Ishikawa (cell line): ENCODE results near the gene UPF2.

ENCODE experiments used
- CEBPB ChIP-seq: IDR thresholded peaks from 2 replicates; pipeline ENCODE4 v1.6.1; 2012
- CREB1 ChIP-seq: IDR thresholded peaks from 2 replicates; pipeline ENCODE4 v1.6.1; 2012; ENCODE audit warnings: low read depth
- EGR1 ChIP-seq: IDR thresholded peaks from 2 replicates; pipeline ENCODE4 v1.6.1; 2012
- EP300 ChIP-seq: IDR thresholded peaks from 2 replicates; pipeline ENCODE4 v1.6.1; 2012; ENCODE audit warnings: borderline replicate concordance
- FOXM1 ChIP-seq: IDR thresholded peaks from 2 replicates; pipeline ENCODE4 v1.6.1; 2012; ENCODE audit warnings: low read depth, borderline replicate concordance
- MAX ChIP-seq: IDR thresholded peaks from 2 replicates; pipeline ENCODE4 v1.6.1; 2012
- NFIC ChIP-seq: IDR thresholded peaks from 2 replicates; pipeline ENCODE4 v1.6.1; 2012
- RAD21 ChIP-seq: IDR thresholded peaks from 2 replicates; pipeline ENCODE4 v1.6.1; 2012; ENCODE audit warnings: low read depth
- TAF1 ChIP-seq: IDR thresholded peaks from 2 replicates; pipeline ENCODE4 v1.6.1; 2012; ENCODE audit warnings: low read depth, mild to moderate bottlenecking
- TCF12 ChIP-seq: IDR thresholded peaks from 2 replicates; pipeline ENCODE4 v1.6.1; 2012; ENCODE audit warnings: low read depth
- TEAD4 ChIP-seq: IDR thresholded peaks from 2 replicates; pipeline ENCODE4 v1.6.1; 2012
- USF1 ChIP-seq: IDR thresholded peaks from 2 replicates; pipeline ENCODE4 v1.6.1; 2012
- YY1 ChIP-seq: IDR thresholded peaks from 2 replicates; pipeline ENCODE4 v1.6.1; 2012; ENCODE audit warnings: low read depth
- ZBTB7A ChIP-seq: IDR thresholded peaks from 2 replicates; pipeline ENCODE4 v1.6.1; 2012; ENCODE audit warnings: low read depth
- TF ChIP-seq, protein P1 (sequence below): IDR thresholded peaks from 2 replicates; pipeline ENCODE4 v1.6.1; 2012; ENCODE audit warnings: low read depth, mild to moderate bottlenecking

The UPF2 gene

DNA sequence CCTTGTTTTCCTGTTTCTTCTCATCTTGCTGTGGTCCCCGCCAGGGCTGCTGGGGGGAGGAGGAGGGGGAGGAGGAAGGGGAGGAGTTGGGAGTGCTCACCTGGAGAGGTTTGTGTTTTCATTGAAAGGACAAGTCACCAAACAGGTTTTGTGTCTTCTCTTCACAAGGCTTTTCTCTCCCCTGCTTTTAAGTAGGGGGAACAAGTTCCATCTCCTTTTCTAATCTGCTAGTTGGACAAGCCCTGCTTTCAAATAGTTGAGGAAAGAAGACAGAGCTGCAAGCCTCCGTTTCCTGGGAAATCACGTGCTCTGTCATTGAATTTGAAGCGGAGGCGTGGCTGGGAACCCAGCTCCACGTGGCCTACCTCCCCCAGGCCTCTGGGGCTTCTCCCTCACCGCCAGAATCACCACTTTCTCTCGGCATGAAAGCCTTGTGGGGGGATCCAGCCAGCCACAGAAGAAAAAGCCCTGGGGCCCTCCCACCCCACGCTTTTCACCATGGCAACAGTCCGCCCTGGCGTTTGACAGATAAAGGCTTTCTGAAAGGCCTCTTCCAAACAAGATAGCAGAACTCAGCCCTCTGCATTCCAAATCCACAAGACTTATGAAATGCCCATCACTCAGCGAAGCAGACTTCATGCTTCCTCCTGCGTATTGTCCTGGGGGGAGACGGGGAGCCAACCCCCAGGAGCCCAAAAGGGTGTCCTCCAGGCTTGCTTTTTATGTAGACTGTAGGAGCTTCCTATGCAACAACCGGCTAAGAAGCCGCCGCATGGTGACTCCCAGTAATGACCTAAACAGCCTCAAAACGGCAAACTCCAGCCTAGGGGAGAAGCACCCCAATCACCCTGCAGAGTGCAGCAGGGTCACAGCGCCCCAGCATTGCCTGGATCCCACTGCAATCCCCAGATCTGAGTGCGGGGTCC is 167.8 kb downstream of the UPF2 start:
- no peak for TF ChIP-seq TAF1
- TF ChIP-seq MAX, result peak; percentile 97
- TF ChIP-seq YY1, result no peak
- 0 out of 2 replicates have a peak, but pooled peaks have one; percentile 34 for TF ChIP-seq EGR1
- peak; percentile 10; the same call in 1 of the 2 replicates for TF ChIP-seq EP300
- TF ChIP-seq USF1, result peak; percentile 93
- peak; percentile 52; the same call in 1 of the 2 replicates for TF ChIP-seq TCF12

DNA sequence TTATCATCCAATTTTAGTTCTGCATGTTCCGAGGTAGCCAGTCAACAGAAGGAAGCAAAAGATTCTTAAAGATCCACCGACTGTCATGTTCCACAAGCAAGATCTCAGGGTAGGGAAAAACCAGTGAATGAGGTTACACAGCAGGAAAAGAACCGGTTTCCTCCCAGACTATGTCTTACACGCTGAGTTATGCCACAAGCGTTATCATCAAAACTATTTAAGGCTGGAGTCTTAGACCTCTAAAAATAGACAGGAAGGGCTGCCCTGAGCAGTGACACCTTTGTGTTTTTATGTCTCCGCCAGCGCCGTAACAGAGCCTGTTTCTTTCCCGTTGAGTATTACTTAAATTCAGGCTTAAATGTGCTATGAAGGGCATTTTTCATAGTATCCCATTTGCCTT is 171.1 kb downstream of the UPF2 start:
- TF ChIP-seq TCF12 (no peak), MAX (no peak), RAD21 (no peak), CREB1 (no peak), CEBPB (no peak), YY1 (no peak), EP300 (no peak), ZBTB7A (no peak), EGR1 (no peak), FOXM1 (no peak), NFIC (no peak), USF1 (no peak), TAF1 (no peak), TEAD4 (no peak)
- TF ChIP-seq, protein P1, sequence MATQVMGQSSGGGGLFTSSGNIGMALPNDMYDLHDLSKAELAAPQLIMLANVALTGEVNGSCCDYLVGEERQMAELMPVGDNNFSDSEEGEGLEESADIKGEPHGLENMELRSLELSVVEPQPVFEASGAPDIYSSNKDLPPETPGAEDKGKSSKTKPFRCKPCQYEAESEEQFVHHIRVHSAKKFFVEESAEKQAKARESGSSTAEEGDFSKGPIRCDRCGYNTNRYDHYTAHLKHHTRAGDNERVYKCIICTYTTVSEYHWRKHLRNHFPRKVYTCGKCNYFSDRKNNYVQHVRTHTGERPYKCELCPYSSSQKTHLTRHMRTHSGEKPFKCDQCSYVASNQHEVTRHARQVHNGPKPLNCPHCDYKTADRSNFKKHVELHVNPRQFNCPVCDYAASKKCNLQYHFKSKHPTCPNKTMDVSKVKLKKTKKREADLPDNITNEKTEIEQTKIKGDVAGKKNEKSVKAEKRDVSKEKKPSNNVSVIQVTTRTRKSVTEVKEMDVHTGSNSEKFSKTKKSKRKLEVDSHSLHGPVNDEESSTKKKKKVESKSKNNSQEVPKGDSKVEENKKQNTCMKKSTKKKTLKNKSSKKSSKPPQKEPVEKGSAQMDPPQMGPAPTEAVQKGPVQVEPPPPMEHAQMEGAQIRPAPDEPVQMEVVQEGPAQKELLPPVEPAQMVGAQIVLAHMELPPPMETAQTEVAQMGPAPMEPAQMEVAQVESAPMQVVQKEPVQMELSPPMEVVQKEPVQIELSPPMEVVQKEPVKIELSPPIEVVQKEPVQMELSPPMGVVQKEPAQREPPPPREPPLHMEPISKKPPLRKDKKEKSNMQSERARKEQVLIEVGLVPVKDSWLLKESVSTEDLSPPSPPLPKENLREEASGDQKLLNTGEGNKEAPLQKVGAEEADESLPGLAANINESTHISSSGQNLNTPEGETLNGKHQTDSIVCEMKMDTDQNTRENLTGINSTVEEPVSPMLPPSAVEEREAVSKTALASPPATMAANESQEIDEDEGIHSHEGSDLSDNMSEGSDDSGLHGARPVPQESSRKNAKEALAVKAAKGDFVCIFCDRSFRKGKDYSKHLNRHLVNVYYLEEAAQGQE, result no peak

- TF ChIP-seq CEBPB, result no peak
- no peak for TF ChIP-seq NFIC
- no peak for TF ChIP-seq YY1
- no peak for TF ChIP-seq TAF1
- TF ChIP-seq ZBTB7A, result no peak
- TF ChIP-seq MAX, result no peak
- TF ChIP-seq EP300, result no peak
- TF ChIP-seq CREB1, result no peak
- TF ChIP-seq, protein P1, result no peak
- no peak for TF ChIP-seq USF1
- TF ChIP-seq TEAD4, result no peak
- no peak for TF ChIP-seq FOXM1
- no peak for TF ChIP-seq EGR1
- no peak for TF ChIP-seq TCF12
- TF ChIP-seq RAD21, result no peak
These were observed 171.7 kb downstream of the UPF2 start for GRCh38 chr10:11870900-11871400.

GRCh38 chr10:11870461-11870780 is 172.2 kb downstream of the UPF2 start:
- no peak for TF ChIP-seq NFIC
- TF ChIP-seq CREB1, result no peak
- TF ChIP-seq EGR1, result no peak
- TF ChIP-seq EP300, result no peak
- no peak for TF ChIP-seq YY1
- no peak for TF ChIP-seq TCF12
- no peak for TF ChIP-seq RAD21
- no peak for TF ChIP-seq CEBPB
- TF ChIP-seq FOXM1, result no peak
- TF ChIP-seq, protein P1, result no peak
- TF ChIP-seq TEAD4, result no peak
- TF ChIP-seq USF1, result no peak
- TF ChIP-seq TAF1, result no peak
- no peak for TF ChIP-seq ZBTB7A
- TF ChIP-seq MAX, result no peak
